Common myeloid progenitor, CD34-positive (primary cell): ENCODE data around the gene CHD5.
"Not testable (repeated sequence)": the region's sequence is repeated elsewhere in the genome, so short reads cannot be mapped to it uniquely, and the experiment has no call there.

Experiments used
- CTCF ChIA-PET: fragments of 350-600 bp; sonication (Branson Sonifier 250); formaldehyde crosslinking; loops from one replicate; lab custom pipeline; 2021; ENCODE audit warnings: antibody characterized with exemption; lab: Charles Lee
- POLR2A ChIA-PET: fragments of 350-600 bp; sonication (Branson Sonifier 250); formaldehyde crosslinking; loops from one replicate; lab custom pipeline; 2021; ENCODE audit warnings: antibody characterized with exemption; lab: Charles Lee
- DNase-seq, 3 donors: peaks; one replicate each; pipeline versions ENCODE4 v3.0.0 to v3.0.0-alpha.2; 2013
- H3K27ac ChIP-seq, 2 experiments: 1 replicate in 1 of 2; 2 replicates in 1 of 2; pipeline ENCODE4 v1.7.0; 2013; ENCODE audit warnings: inconsistent platforms in 2 of 2, low read length in 2 of 2, mild to moderate bottlenecking in 2 of 2, low read depth in 1 of 2, moderate library complexity in 1 of 2; ENCODE audit not compliant: severe bottlenecking in 2 of 2, insufficient read depth in 1 of 2, poor library complexity in 1 of 2
- H3K27me3 ChIP-seq, 5 experiments: replicated peaks in 2 of 5; 1 replicate in 3 of 5; 2 replicates in 2 of 5; pipeline versions ENCODE4 v1.6.1 to v1.7.0; 2013; ENCODE audit warnings: low read length in 4 of 5, mild to moderate bottlenecking in 2 of 5, moderate library complexity in 2 of 5, inconsistent platforms in 1 of 5; ENCODE audit not compliant: insufficient read depth in 5 of 5, control insufficient read depth in 4 of 5
- H3K36me3 ChIP-seq, 4 experiments: 1 replicate in 2 of 4; 2 replicates in 2 of 4; pipeline versions ENCODE4 v1.6.1 to v1.7.0; 2013; ENCODE audit warnings: low read length in 3 of 4, control low read depth in 1 of 4, mild to moderate bottlenecking in 1 of 4; ENCODE audit not compliant: control insufficient read depth in 4 of 4, insufficient read depth in 4 of 4
- H3K4me1 ChIP-seq, 4 experiments: 1 replicate in 3 of 4; 2 replicates in 1 of 4; pipeline versions ENCODE4 v1.6.1 to v1.7.1; 2013; ENCODE audit warnings: low read length in 3 of 4, mild to moderate bottlenecking in 3 of 4, control low read depth in 1 of 4, inconsistent platforms in 1 of 4, moderate library complexity in 1 of 4; ENCODE audit not compliant: control insufficient read depth in 4 of 4, insufficient read depth in 4 of 4; ENCODE audit errors: control extremely low read depth in 1 of 4
- H3K4me3 ChIP-seq, 7 experiments: 1 replicate in 4 of 7; 2 replicates in 3 of 7; pipeline versions ENCODE4 v1.5.1 to v1.7.0; 2013; ENCODE audit warnings: mild to moderate bottlenecking in 7 of 7, low read length in 6 of 7, moderate library complexity in 6 of 7, inconsistent platforms in 2 of 7, low read depth in 2 of 7, control low read depth in 1 of 7; ENCODE audit not compliant: insufficient read depth in 4 of 7, control insufficient read depth in 1 of 7; ENCODE audit errors: extremely low read depth in 1 of 7
- H3K9me3 ChIP-seq, 5 experiments: 1 replicate in 4 of 5; 2 replicates in 1 of 5; pipeline versions ENCODE4 v1.6.1 to v1.7.1; 2013; ENCODE audit warnings: low read length in 4 of 5, mild to moderate bottlenecking in 2 of 5, inconsistent platforms in 1 of 5, low read depth in 1 of 5, moderate library complexity in 1 of 5; ENCODE audit not compliant: control insufficient read depth in 4 of 5, insufficient read depth in 2 of 5; ENCODE audit errors: control extremely low read depth in 1 of 5
- WGBS: methylation state at CpG from one replicate; pipeline ENCODE4 v1.1.5; 2013; ENCODE audit not compliant: insufficient coverage; 5-methylcytosine and 5-hydroxymethylcytosine counted together

The CHD5 gene

GRCh38 chr1:6080469-6080868 lies 99.7 kb downstream of the CHD5 start:
- H3K36me3 ChIP-seq = peaks cover 11 to 95% (median 70%) of the 10 kb centered on the region in 4 experiments
- no peaks in the 10 kb centered on the region for H3K9me3 ChIP-seq
- CTCF ChIA-PET = interaction anchor here (1.0 kb wide), 1 partner anchor 44 kb away, joined by 3 read pairs; no protein-coding TSS in a partner anchor
- no peak overlapping the region for H3K4me3 ChIP-seq
- no peak for DNase-seq
- no peaks in the 10 kb centered on the region for H3K27me3 ChIP-seq
- no peak overlapping the region for H3K27ac ChIP-seq
- no peaks in the 10 kb centered on the region for H3K4me1 ChIP-seq
- POLR2A ChIA-PET = no interaction called here
- WGBS = 77% methylated on average over 6 of the region's 12 CpGs

- CTCF ChIA-PET = interaction anchor here (1.4 kb wide), 1 partner anchor 48 kb away, joined by 3 read pairs; no protein-coding TSS in a partner anchor
- peaks cover 6 to 96% (median 73%) of the 10 kb centered on the region in 4 experiments for H3K36me3 ChIP-seq
- over 99% methylated on average over 16 of the region's 16 CpGs for WGBS
- H3K4me3 ChIP-seq = no peak overlapping the region
- no peaks in the 10 kb centered on the region for H3K9me3 ChIP-seq
- no peak overlapping the region for H3K27ac ChIP-seq
- DNase-seq = no peak
- H3K27me3 ChIP-seq = no peaks in the 10 kb centered on the region
- POLR2A ChIA-PET = no interaction called here
- H3K4me1 ChIP-seq = no peaks in the 10 kb centered on the region
These were observed 102.2 kb downstream of the CHD5 start for GRCh38 chr1:6077919-6078318.

GRCh38 chr1:6077506-6077905 lies 102.6 kb downstream of the CHD5 start:
- Histone ChIP-seq H3K4me3 (no peak overlapping the region), H3K4me1 (no peaks in the 10 kb centered on the region), H3K27me3 (no peaks in the 10 kb centered on the region), H3K36me3 (peaks cover 6 to 96% (median 70%) of the 10 kb centered on the region in 4 experiments), H3K27ac (no peak overlapping the region), H3K9me3 (no peaks in the 10 kb centered on the region)
- ChIA-PET CTCF (interaction anchor here (1.4 kb wide), 1 partner anchor 48 kb away, joined by 3 read pairs; no protein-coding TSS in a partner anchor), POLR2A (no interaction called here)
- DNase-seq = no peak
- 96% methylated on average over 15 of the region's 19 CpGs for WGBS

- POLR2A ChIA-PET, H3K4me3 ChIP-seq, H3K9me3 ChIP-seq, DNase-seq, H3K27me3 ChIP-seq, H3K27ac ChIP-seq, H3K4me1 ChIP-seq: not testable (repeated sequence)
- CTCF ChIA-PET = interaction anchor here (1.4 kb wide), 1 partner anchor 47 kb away, joined by 3 read pairs; no protein-coding TSS in a partner anchor
- WGBS = 100% methylated on average over 7 of the region's 8 CpGs
- H3K36me3 ChIP-seq = peaks cover 6 to 96% (median 68%) of the 10 kb centered on the region in 4 experiments
These were observed 103.1 kb downstream of the CHD5 start for GRCh38 chr1:6077061-6077460.

- Histone ChIP-seq H3K27me3 (no peaks in the 10 kb centered on the region), H3K27ac (no peak overlapping the region), H3K4me1 (no peaks in the 10 kb centered on the region), H3K4me3 (no peak overlapping the region), H3K9me3 (no peaks in the 10 kb centered on the region), H3K36me3 (peaks cover 0 to 95% (median 62%) of the 10 kb centered on the region in 4 experiments)
- ChIA-PET POLR2A (no interaction called here), CTCF (interaction anchor here (1.1 kb wide), 1 partner anchor 33 kb away, joined by 3 read pairs; no protein-coding TSS in a partner anchor)
- peak in 2 of 3 donors; percentile 11 to 14 for DNase-seq
- WGBS = 100% methylated on average over 3 of the region's 3 CpGs
These were observed 104.4 kb downstream of the CHD5 start for GRCh38 chr1:6075748-6076147.

GRCh38 chr1:6074192-6074901 lies 105.8 kb downstream of the CHD5 start:
- POLR2A ChIA-PET = no interaction called here
- Histone ChIP-seq H3K4me3 (no peak overlapping the region), H3K27me3 (no peaks in the 10 kb centered on the region), H3K9me3 (no peaks in the 10 kb centered on the region), H3K27ac (no peak overlapping the region), H3K36me3 (peaks cover 0 to 95% (median 59%) of the 10 kb centered on the region in 4 experiments), H3K4me1 (no peaks in the 10 kb centered on the region)
- DNase-seq = no peak
- WGBS = 98% methylated on average over 18 of the region's 21 CpGs
- CTCF ChIA-PET = interaction anchor here (1.1 to 1.4 kb wide), 3 partner anchors 9 to 18 kb away, joined by 3 to 4 read pairs (median 3); no protein-coding TSS in a partner anchor

GRCh38 chr1:6073480-6074053 lies 106.6 kb downstream of the CHD5 start:
- Histone ChIP-seq H3K36me3 (peaks cover 0 to 97% (median 56%) of the 10 kb centered on the region in 4 experiments), H3K27ac (no peak overlapping the region), H3K4me3 (no peak overlapping the region), H3K9me3 (no peaks in the 10 kb centered on the region), H3K4me1 (no peaks in the 10 kb centered on the region), H3K27me3 (no peaks in the 10 kb centered on the region)
- CTCF ChIA-PET = interaction anchor here (1.1 to 1.4 kb wide), 3 partner anchors 10 to 17 kb away, joined by 3 to 4 read pairs (median 3); no protein-coding TSS in a partner anchor
- POLR2A ChIA-PET = no interaction called here
- no peak for DNase-seq
- WGBS = 97% methylated on average over 13 of the region's 15 CpGs
